Measurements from ENCODE around the gene NVL. TPM values are rescaled to one million over a fixed set of nuclear protein-coding genes. Genes with fewer than 3 reads are reported as not detected.

NVL gene
- total RNA-seq, 2 experiments from 2014 or later: 37.7 to 40.4 TPM

DNA sequence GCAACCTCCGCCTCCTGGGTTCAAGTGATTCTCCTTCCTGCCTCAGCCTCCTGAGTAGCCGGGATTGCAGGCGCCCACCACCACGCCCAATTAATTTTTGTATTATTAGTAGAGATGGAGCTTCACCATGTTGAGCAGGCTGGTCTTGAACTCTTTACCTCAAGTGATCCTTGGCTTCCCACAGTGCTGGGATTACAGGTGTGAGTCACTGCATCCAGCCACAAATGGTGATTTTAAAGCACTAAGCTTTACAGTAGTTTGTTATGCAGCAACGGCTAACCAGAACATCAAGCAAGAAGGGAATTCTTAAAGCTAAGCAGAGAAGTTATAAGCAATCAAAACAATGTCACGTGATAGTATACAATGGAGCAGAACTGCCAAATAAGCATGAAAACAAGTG lies 65.7 kb downstream of the NVL start:
- no peak for DNase-seq
- no peaks in the 10 kb centered on the region for H3K27me3 Mint-ChIP-seq
- CTCF ChIA-PET: interaction anchor here (0.8 to 2.0 kb wide), 2 partner anchors 9 to 148 kb away, joined by 4 to 8 read pairs; no protein-coding TSS in a partner anchor
- no peak overlapping the region for H3K27ac Mint-ChIP-seq
- intact Hi-C loops (cut with micrococcal nuclease): no loop called here
- POLR2A ChIA-PET: no interaction called here
- TF ChIP-seq, protein P1, sequence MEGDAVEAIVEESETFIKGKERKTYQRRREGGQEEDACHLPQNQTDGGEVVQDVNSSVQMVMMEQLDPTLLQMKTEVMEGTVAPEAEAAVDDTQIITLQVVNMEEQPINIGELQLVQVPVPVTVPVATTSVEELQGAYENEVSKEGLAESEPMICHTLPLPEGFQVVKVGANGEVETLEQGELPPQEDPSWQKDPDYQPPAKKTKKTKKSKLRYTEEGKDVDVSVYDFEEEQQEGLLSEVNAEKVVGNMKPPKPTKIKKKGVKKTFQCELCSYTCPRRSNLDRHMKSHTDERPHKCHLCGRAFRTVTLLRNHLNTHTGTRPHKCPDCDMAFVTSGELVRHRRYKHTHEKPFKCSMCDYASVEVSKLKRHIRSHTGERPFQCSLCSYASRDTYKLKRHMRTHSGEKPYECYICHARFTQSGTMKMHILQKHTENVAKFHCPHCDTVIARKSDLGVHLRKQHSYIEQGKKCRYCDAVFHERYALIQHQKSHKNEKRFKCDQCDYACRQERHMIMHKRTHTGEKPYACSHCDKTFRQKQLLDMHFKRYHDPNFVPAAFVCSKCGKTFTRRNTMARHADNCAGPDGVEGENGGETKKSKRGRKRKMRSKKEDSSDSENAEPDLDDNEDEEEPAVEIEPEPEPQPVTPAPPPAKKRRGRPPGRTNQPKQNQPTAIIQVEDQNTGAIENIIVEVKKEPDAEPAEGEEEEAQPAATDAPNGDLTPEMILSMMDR (IDR thresholded peaks at IDR 0.05): no peak
- ATAC-seq: no peak
- no peak overlapping the region for H3K4me3 Mint-ChIP-seq
- no peaks in the 10 kb centered on the region for H3K9me3 Mint-ChIP-seq
- H3K36me3 Mint-ChIP-seq (ENCODE audit: low read depth): peaks cover 23% of the 10 kb centered on the region
- peaks cover 16% of the 10 kb centered on the region for H3K4me1 Mint-ChIP-seq (ENCODE audit: low read depth)

DNA sequence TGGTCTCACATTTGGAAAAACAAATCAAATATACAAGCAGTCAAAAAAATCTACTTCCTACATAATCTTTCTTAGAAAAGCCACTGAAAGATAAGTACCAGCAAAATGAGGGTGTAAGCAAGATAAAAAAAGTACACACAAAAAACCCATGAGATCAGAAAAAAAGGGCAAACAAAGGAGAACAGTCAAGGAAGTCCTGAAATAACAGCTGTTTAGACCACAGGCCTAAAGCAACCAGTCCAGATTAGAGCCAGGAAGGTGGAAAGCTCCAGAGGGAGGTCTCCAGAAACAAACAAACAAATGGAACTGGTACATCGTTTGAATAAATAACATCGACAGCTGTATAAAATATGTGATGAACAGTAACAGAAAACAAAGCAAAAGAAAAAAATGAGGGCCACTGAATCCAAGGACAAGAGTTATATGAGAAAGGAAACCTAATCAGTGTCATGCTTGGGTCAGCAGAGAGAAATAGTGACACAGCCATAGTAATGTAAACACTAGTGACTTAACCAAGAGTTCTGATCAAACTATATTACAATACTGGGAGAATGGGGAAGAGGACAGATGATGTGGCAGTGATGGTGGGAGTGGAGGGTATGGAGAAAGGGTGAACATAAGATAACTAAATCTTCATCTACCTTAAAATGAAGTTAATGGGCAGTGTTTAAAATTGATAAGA lies 67.5 kb downstream of the NVL start:
- Mint-ChIP-seq H3K27ac (peak overlapping the region; percentile 64), H3K4me3 (no peak overlapping the region), H3K36me3 (ENCODE audit: low read depth) (peaks cover 19% of the 10 kb centered on the region), H3K9me3 (no peaks in the 10 kb centered on the region), H3K27me3 (no peaks in the 10 kb centered on the region), H3K4me1 (ENCODE audit: low read depth) (peaks cover 16% of the 10 kb centered on the region)
- TF ChIP-seq, protein P1 (IDR thresholded peaks at IDR 0.05): no peak
- no peak for ATAC-seq
- intact Hi-C loops (cut with micrococcal nuclease): no loop called here
- ChIA-PET POLR2A (no interaction called here), CTCF (interaction anchor here (2.0 kb wide), 1 partner anchor 146 kb away, joined by 8 read pairs; no protein-coding TSS in a partner anchor)
- DNase-seq: no peak

DNA sequence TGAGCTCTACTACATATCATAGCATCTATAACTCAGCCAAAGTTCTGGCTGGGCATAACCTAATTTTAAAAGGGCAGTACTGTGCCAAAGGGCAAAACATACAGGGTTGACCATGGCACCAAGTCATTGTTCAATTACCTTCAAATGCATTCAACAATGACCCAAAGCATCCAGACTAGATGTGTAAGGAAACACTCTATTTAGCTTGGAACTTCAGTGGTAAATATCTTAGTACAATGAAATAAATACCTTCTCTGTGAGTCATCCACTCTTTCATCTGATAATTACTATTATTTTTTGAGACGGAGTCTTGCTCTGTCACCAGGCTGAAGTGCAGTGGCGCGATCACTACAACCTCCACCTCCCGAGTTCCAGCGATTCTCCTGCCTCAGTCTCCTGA lies 70.0 kb downstream of the NVL start:
- Mint-ChIP-seq H3K9me3 (no peaks in the 10 kb centered on the region), H3K27me3 (no peaks in the 10 kb centered on the region), H3K27ac (no peak overlapping the region), H3K4me3 (no peak overlapping the region), H3K4me1 (ENCODE audit: low read depth) (peaks cover 8% of the 10 kb centered on the region), H3K36me3 (ENCODE audit: low read depth) (peaks cover 12% of the 10 kb centered on the region)
- intact Hi-C loops (cut with micrococcal nuclease): no loop called here
- TF ChIP-seq, protein P1 (IDR thresholded peaks at IDR 0.05): no peak
- ChIA-PET POLR2A (interaction anchor here (0.8 kb wide), 1 partner anchor 145 kb away, joined by 4 read pairs; no protein-coding TSS in a partner anchor), CTCF (interaction anchor here (1.2 kb wide), 1 partner anchor 144 kb away, joined by 4 read pairs; no protein-coding TSS in a partner anchor)
- ATAC-seq (no peak), DNase-seq (no peak)

DNA sequence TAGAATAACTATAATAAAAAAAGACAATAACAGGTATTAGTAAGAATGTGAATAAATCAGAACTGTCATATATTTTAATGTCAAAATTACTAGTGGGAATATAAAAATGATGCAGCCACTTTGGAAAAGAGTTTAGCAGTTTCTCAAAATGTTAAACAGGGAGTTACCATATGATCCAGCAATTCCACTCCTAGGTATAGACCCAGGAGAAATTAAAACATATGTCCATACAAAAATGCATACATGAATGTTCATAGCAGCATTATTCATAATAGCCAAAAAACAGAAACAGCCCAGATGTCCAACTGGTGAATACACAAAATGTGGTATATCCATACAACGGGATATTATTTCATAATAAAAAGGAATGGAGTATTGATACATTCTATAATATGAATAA lies 71.6 kb downstream of the NVL start:
- Mint-ChIP-seq H3K27me3 (no peaks in the 10 kb centered on the region), H3K27ac (no peak overlapping the region), H3K4me1 (ENCODE audit: low read depth) (peaks cover 8% of the 10 kb centered on the region), H3K9me3 (no peaks in the 10 kb centered on the region), H3K4me3 (no peak overlapping the region), H3K36me3 (ENCODE audit: low read depth) (peaks cover 8% of the 10 kb centered on the region)
- no peak for DNase-seq
- ChIA-PET CTCF (interaction anchor here (1.2 kb wide), 1 partner anchor 17 kb away, joined by 3 read pairs; no protein-coding TSS in a partner anchor), POLR2A (no interaction called here)
- no peak for ATAC-seq
- TF ChIP-seq, protein P1 (IDR thresholded peaks at IDR 0.05): no peak
- intact Hi-C loops (cut with micrococcal nuclease): no loop called here

DNA sequence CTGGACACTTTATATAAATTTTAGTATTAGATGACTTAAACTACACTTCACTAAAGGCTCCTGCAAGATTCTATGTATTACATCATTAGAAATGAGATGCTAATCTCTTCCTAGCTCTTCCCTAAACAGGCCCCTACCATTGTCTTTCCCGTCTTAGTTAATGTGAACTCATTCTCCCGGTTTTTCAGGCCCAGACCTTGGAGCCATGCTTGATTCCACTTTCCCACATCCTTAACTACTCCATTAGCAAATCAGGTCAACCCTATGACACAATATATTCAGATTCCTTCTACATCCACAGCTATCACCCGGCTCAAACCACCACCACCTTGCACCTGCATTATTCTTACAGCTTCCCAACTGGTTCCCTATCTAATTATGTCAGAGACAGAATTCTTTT lies 73.3 kb downstream of the NVL start:
- TF ChIP-seq, protein P1 (IDR thresholded peaks at IDR 0.05): no peak
- POLR2A ChIA-PET: interaction anchor here (1.2 kb wide), 1 partner anchor 8 kb away, joined by 3 read pairs; no protein-coding TSS in a partner anchor
- DNase-seq (no peak), ATAC-seq (no peak)
- Mint-ChIP-seq H3K36me3 (ENCODE audit: low read depth) (no peaks in the 10 kb centered on the region), H3K4me3 (no peak overlapping the region), H3K27ac (no peak overlapping the region), H3K27me3 (no peaks in the 10 kb centered on the region), H3K9me3 (no peaks in the 10 kb centered on the region), H3K4me1 (ENCODE audit: low read depth) (no peaks in the 10 kb centered on the region)
- intact Hi-C loops (cut with micrococcal nuclease): no loop called here
- CTCF ChIA-PET: interaction anchor here (0.9 kb wide), 1 partner anchor 97 kb away, joined by 3 read pairs; no protein-coding TSS in a partner anchor
